T-helper 1 cell (primary cell): ENCODE measurements around the gene ETV3.
"Not testable (repeated sequence)": the region's sequence is repeated elsewhere in the genome, so short reads cannot be mapped to it uniquely, and the experiment has no call there.

Experiments
- DNase-seq, 5 donors: peaks; one replicate each; pipeline ENCODE4 v3.0.0-alpha.2; 2012 to 2020

The ETV3 gene

GRCh38 chr1:157111396-157112165 is 26.6 kb downstream of the ETV3 start:
- no peak for DNase-seq

GRCh38 chr1:157110686-157111085 is 27.5 kb downstream of the ETV3 start:
- no peak for DNase-seq

- DNase-seq: no peak
Observed at GRCh38 chr1:157110003-157110402, 28.2 kb downstream of the ETV3 start.

- DNase-seq: no peak
Observed at GRCh38 chr1:157108448-157108847, 29.7 kb downstream of the ETV3 start.

GRCh38 chr1:157107702-157108101 is 30.5 kb downstream of the ETV3 start:
- no peak for DNase-seq

GRCh38 chr1:157106813-157107189 is 31.4 kb downstream of the ETV3 start:
- DNase-seq: no peak

- peak in 1 of 5 donors; percentile 51 for DNase-seq
Observed at GRCh38 chr1:157105988-157106812, 32.0 kb downstream of the ETV3 start.

GRCh38 chr1:157105298-157105987 is 32.8 kb downstream of the ETV3 start:
- no peak for DNase-seq

- no peak for DNase-seq
Observed at GRCh38 chr1:157104598-157105293, 33.4 kb downstream of the ETV3 start.

- no peak for DNase-seq
Observed at GRCh38 chr1:157103268-157103667, 34.9 kb downstream of the ETV3 start.

- no peak for DNase-seq
Observed at GRCh38 chr1:157101149-157101548, 37.0 kb downstream of the ETV3 start.

GRCh38 chr1:157099633-157100009 is 38.6 kb downstream of the ETV3 start, which contains the start of gene ETV3L:
Gene ETV3L, minus strand, starts transcription at chr1:157099808. Its CDS starts 285 bp downstream, at chr1:157099523.
- no peak for DNase-seq

GRCh38 chr1:157098987-157099632 is 39.1 kb downstream of the ETV3 start:
- not testable (repeated sequence) for DNase-seq

GRCh38 chr1:157098519-157098918 is 39.7 kb downstream of the ETV3 start:
- DNase-seq: no peak

GRCh38 chr1:157097692-157098091 is 40.5 kb downstream of the ETV3 start:
- no peak for DNase-seq

- no peak for DNase-seq
Observed at GRCh38 chr1:157096881-157097280, 41.3 kb downstream of the ETV3 start.

GRCh38 chr1:157095551-157095950 is 42.6 kb downstream of the ETV3 start:
- no peak for DNase-seq

- no peak for DNase-seq
Observed at GRCh38 chr1:157095091-157095490, 43.1 kb downstream of the ETV3 start.

- no peak for DNase-seq
Observed at GRCh38 chr1:157092831-157093230, 45.4 kb downstream of the ETV3 start.

GRCh38 chr1:157091668-157092273 is 46.4 kb downstream of the ETV3 start:
- no peak for DNase-seq

GRCh38 chr1:157091186-157091585 is 47.0 kb downstream of the ETV3 start:
- DNase-seq: no peak

- DNase-seq: no peak
Observed at GRCh38 chr1:157090771-157091170, 47.4 kb downstream of the ETV3 start.
